Neural progenitor cell (in vitro differentiated cells): Measurements from ENCODE around the gene SLC23A1.

Source experiments
- EZH2 ChIP-seq: fragments of 200-600 bp; sonication (generic); IDR thresholded peaks from 2 replicates; pipeline ENCODE4 v1.6.1; 2017; ENCODE audit warnings: antibody characterized with exemption, mild to moderate bottlenecking, moderate library complexity
- EZH2phosphoT487 ChIP-seq: fragments of 200-600 bp; sonication (generic); IDR thresholded peaks from 2 replicates; pipeline ENCODE4 v1.6.1; 2017; ENCODE audit warnings: antibody characterized with exemption
- TF ChIP-seq, protein P1 (sequence below): fragments of 200-600 bp; sonication (generic); IDR thresholded peaks from 2 replicates; pipeline ENCODE4 v1.5.1; 2017; ENCODE audit warnings: antibody characterized with exemption, mild to moderate bottlenecking

DNA sequence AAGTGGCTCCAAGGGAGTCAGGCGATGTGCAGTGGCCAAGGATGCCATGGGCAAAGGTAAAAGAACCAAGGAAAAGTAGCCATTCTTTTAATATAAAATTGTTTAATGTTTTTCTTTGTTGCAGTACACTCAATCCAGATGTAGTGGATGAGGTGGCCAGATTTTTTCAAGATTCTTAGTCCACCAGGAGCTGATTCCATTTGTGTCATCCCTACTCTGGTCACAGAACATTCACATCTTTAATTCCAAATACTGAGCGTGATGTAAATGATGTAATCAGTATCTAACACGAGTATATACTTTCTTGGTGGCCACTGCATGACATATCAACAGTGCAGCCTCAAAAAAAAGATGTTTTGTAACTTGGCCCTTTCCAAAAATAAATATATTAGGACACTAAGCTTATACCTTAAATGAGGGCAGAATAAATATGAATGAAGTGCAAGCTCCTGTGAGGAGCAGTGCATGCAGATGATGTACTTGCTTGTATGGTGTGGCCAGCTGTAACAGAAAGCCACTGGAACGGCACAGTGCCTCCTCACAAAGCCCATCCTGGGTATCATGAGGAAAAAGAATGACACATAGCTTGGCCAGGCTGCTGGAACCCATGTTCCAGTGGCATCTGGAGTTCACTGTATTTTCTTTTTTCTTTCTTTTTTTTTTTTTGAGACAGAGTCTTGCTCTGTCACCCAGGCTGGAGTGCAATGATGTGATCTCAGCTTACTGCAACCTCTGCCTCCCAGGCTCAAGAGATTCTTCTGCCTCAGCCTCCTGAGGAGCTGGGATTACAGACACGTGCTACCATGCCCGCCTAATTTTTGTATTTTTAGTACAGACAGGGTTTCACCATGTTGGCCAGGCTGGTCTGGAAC lies 27.3 kb upstream of the SLC23A1 start:
- TF ChIP-seq, protein P1, sequence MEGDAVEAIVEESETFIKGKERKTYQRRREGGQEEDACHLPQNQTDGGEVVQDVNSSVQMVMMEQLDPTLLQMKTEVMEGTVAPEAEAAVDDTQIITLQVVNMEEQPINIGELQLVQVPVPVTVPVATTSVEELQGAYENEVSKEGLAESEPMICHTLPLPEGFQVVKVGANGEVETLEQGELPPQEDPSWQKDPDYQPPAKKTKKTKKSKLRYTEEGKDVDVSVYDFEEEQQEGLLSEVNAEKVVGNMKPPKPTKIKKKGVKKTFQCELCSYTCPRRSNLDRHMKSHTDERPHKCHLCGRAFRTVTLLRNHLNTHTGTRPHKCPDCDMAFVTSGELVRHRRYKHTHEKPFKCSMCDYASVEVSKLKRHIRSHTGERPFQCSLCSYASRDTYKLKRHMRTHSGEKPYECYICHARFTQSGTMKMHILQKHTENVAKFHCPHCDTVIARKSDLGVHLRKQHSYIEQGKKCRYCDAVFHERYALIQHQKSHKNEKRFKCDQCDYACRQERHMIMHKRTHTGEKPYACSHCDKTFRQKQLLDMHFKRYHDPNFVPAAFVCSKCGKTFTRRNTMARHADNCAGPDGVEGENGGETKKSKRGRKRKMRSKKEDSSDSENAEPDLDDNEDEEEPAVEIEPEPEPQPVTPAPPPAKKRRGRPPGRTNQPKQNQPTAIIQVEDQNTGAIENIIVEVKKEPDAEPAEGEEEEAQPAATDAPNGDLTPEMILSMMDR: no peak
- TF ChIP-seq EZH2 (no peak), EZH2phosphoT487 (no peak)
